Epithelial cell of prostate (primary cell): Measurements from ENCODE around the gene CDC42SE1.
A peak's percentile ranks its signal among the peaks of the same experiment; 100 is the strongest.

Experiments
- DNase-seq: peaks from one replicate; pipeline ENCODE4 v3.0.0-alpha.2; 2011; ENCODE audit warnings: low read depth, low spot score
- H3K27ac ChIP-seq: fragments of 450-650 bp; 2 replicates; pipeline ENCODE4 v1.5.1; 2017; ENCODE audit warnings: mild to moderate bottlenecking

Gene CDC42SE1

DNA sequence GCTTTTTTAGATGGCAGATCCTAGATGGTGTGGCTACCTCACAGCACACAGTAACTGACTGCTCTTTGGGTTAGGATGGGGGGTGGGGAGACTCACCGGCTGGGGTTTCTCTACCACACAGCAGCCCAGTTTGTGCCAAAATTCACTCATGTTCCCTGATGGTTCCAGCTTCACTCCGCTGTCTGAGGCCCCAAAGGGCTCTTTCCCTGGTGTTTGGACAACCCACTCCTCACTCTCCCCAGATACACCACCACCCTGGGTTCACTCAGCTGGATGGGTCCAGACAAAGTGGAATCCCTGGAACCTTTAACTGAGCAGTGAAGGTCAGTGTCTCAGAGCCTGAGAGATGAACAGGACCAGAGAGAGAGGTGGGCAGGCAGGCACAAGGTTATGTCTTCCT is 3.8 kb downstream of the CDC42SE1 start:
- no peak for DNase-seq
- peak overlapping the region; percentile 97 for H3K27ac ChIP-seq

DNA sequence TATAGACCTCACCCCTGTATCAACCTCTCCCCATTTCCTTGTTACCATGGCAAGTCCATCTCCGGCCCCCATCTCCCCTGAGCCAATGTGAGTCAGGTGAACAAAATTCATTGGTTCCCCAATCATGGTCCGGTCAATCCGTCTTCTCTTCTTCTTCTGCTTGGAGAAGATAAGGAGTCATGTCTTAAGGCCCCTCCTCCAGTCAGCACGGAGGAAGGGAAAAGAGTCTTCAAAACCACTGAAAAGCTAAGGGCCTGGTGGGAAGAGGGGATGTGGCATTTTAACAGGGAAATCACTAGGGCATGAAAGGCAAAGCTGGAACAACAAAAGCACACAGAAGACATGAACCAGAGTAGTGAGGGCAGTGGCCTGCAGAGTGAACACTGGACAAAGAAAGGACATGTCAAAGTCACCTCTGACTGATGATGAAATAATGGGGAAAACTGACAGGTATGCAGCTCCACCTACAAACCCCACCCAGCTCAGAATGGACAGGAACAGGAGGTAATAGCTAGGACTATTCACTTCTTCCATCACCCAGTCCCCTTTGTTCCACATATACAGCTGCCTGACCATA is 4.4 kb downstream of the CDC42SE1 start:
- no peak for DNase-seq
- H3K27ac ChIP-seq = peak overlapping the region; percentile 97

- H3K27ac ChIP-seq = peak overlapping the region; percentile 97
- no peak for DNase-seq
Observed at GRCh38 chr1:151051356-151052009, 7.9 kb downstream of the CDC42SE1 start.

- H3K27ac ChIP-seq = peak overlapping the region; percentile 97
- no peak for DNase-seq
Observed at GRCh38 chr1:151050051-151050688, 9.3 kb downstream of the CDC42SE1 start.

DNA sequence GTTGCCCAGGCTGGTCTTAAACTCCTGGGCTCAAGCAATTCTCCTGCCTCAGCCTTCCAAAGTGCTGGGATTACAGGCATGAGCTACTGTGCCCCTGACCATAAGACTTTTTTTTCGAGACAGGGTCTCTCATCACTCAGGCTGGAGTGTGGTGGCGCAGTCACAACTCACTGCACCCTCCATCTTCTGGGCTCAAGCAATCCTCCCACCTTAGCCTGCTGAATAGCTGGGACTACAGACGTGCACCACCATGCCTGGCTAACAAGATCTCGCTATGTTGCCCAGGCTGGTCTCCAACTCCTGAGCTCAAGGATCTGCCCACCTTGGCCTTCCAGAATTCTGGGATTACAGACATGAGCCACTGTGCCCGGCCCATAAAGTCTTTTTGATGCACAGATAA is 10.0 kb downstream of the CDC42SE1 start:
- DNase-seq = no peak
- peak overlapping the region; percentile 97 for H3K27ac ChIP-seq

- no peak for DNase-seq
- peak overlapping the region; percentile 97 for H3K27ac ChIP-seq
Observed at GRCh38 chr1:151048645-151049032, 10.8 kb downstream of the CDC42SE1 start.

- DNase-seq = no peak
- H3K27ac ChIP-seq = peak overlapping the region; percentile 97
Observed at GRCh38 chr1:151047925-151048644, 11.3 kb downstream of the CDC42SE1 start.

DNA sequence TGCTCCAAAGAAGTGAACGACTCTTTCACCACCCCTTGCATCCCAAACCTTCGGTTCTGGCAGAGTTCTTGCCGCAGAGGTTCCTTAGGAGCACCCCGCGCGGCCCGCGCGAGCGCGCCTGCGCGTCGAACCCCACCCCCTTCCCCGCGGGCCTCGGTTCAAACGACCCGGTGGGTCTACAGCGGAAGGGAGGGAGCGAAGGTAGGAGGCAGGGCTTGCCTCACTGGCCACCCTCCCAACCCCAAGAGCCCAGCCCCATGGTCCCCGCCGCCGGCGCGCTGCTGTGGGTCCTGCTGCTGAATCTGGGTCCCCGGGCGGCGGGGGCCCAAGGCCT is 11.9 kb downstream of the CDC42SE1 start, which contains the start of gene C1orf56:
Gene C1orf56, plus strand, starts transcription at position 161 of the 334 bp plus-strand sequence. Its CDS starts 97 bp downstream, at position 258.
- peak within 1 kb of the TSS; percentile 97 for H3K27ac ChIP-seq
- no peak for DNase-seq

DNA sequence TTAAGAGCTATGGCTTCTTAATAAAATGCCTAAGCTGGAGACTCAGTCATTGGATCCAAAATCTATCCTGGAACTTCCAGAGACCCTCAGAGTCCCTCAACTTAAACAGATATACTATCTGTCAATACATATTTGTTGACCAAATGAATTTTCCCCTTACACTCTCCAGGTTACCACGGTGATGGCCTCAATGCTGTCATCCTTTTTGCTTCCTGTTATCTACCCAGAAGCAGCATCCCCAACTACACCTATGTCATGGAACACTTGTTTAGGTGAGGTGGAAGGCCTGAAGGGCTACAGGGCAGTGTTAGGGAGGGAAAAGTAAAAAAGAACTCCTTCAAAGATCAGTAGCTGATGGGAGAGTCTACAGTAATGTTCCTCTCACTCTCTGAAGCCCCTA is 16.3 kb downstream of the CDC42SE1 start:
- no peak overlapping the region for H3K27ac ChIP-seq
- DNase-seq = no peak

DNA sequence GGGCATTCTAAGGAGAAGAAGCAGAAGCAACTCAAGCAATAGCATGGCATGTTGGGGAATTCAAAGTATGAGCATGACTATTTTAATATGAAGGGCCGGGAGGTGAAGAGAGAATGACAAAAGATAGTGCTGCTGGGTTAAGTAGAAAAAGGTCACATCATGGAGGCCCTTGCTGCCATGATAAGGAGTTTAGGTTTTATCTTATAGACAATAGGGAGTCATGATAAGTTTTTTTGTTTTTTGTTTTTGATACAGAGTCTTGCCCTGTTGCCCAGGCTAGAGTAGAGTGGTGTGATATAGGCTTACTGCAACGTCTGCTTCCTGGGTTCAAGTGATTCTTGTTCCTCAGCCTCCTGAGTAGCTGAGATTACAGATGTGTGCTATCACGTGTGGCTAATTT is 19.9 kb downstream of the CDC42SE1 start:
- DNase-seq = no peak
- no peak overlapping the region for H3K27ac ChIP-seq

DNA sequence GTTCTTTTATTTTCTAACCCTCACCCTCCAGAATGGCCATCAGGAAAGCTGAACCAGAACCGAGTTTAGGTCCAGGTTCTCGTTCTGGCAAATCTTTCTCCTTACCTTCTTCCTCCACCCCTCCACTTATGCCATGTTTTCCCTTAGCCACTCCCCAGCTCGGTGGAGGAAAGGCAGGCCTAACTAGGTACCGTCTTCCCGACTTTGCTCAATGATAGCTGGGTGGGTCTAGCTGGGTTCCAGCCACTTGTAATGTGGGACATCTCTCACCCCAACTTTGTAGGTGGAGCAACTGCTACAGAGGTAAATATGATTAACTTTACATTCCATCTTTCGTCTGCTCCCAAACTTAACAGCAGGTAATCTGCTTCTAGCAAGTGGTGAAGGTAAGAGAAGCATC is 22.4 kb downstream of the CDC42SE1 start:
- H3K27ac ChIP-seq = no peak overlapping the region
- DNase-seq = no peak

DNA sequence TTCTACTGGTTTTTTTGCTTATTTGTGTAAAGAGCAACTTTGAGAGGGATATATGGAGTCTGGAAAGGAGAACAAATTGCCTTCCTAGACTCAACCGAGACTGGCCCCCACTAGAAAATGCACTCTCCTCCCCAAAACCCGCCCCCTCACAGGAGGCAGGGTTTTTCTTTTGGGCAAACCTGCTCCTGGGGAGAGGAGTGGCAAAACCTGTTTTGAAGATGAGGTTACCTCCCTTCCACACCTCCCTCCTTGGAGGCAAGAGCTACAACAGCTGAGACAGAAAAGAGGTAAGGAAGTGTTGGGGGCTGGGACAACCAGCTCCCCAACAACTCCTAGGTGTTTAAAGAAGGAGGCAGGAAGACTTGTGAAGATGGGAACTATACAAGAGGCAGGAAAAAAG is 23.1 kb downstream of the CDC42SE1 start, which contains the start of gene BNIPL:
Gene BNIPL, plus strand, starts transcription at position 231 of the 400 bp plus-strand sequence. Its CDS starts 140 bp downstream, at position 371.
- H3K27ac ChIP-seq = no peak within 1 kb of the TSS
- no peak for DNase-seq

- DNase-seq = no peak
- H3K27ac ChIP-seq = no peak overlapping the region
Observed at GRCh38 chr1:151035167-151035566, 24.3 kb downstream of the CDC42SE1 start.

- H3K27ac ChIP-seq = no peak overlapping the region
- DNase-seq = no peak
Observed at GRCh38 chr1:151032164-151032563, 27.3 kb downstream of the CDC42SE1 start.

- H3K27ac ChIP-seq = no peak overlapping the region
- no peak for DNase-seq
Observed at GRCh38 chr1:151026460-151026859, 33.0 kb downstream of the CDC42SE1 start.

DNA sequence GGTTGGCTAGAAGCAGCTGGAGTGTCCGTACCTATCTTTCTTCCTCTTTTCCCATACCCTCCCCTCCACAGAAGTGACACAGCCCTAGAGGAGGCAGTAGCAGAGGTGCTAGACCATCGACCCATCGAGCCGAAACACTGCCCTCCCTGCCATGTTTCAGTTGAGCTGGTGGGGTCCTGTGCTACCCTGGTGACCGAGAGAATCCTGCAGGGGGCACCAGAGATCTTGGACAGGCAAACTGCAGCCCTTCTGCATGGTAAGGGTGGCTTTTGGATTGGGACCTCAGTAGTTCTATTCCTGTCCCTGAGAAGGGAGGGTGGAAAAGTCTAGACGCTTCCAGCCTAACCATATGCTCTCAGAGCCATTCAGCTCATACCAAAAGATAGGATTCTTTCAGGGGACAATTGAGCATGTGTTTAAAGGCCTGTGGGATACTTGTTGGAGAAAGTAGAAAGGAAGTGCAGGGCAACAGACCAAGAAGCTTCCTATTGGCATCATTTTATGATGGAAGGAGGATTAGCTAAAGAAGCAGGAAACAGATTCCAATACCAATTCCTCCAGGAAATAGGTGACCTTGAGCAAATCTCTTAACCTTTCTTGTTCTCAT is 34.8 kb downstream of the CDC42SE1 start:
- H3K27ac ChIP-seq = no peak overlapping the region
- no peak for DNase-seq

DNA sequence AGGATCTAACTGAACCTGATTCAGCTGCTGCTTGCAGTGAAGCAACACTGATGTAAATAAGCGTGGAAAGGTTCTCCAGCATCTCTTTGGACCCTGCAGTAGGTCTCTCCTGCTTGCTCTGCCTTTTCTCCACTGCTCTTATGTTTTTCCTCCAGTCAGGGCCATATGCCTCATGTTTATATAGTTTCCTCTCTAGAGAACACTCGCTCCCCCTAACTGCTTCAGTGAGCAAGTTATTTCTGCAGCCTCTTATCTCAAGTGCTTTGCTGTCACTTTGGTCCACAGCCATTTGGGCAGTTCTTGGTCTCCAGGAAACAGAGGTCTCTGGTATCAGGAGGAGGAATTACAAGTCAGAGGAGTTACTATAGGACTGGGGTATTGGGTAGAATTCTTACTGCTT is 45.9 kb downstream of the CDC42SE1 start:
- H3K27ac ChIP-seq = no peak overlapping the region
- no peak for DNase-seq

DNA sequence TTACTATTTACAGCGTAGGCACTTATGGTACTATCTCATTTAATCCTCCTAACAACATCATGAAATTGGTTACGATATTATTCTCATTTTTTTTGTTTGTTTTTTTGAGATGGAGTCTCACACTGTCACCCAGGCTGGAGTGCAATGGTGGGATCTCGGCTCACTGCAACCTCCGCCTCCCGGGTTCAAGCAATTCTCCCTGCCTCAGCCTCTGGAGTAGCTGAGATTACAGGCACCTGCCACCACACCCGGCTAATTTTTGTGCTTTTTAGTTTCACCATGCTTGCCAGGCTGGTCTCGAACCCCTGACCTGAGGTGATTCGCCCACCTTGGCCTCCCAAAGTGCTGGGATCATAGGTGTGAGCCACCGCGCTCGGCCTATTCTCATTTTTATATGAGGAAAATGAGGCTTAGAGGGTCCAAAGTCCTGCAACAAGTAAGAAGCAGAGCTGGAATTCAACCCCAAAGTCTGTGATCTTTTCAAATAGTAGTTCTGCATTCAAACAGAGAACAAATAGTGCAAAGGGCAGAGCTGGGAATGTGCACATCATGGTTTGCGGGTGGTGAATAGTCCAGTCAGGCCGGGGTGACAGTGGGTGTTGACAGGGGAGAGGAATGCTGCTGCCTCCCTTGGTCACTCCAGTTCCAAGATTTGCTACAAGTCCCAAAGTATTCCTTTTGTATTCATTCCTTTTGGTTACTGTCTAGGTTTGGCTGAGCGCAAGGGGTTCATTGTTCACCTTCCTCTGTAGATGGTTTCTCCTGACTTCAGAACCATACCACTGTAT is 46.5 kb downstream of the CDC42SE1 start:
- DNase-seq = no peak
- no peak overlapping the region for H3K27ac ChIP-seq

DNA sequence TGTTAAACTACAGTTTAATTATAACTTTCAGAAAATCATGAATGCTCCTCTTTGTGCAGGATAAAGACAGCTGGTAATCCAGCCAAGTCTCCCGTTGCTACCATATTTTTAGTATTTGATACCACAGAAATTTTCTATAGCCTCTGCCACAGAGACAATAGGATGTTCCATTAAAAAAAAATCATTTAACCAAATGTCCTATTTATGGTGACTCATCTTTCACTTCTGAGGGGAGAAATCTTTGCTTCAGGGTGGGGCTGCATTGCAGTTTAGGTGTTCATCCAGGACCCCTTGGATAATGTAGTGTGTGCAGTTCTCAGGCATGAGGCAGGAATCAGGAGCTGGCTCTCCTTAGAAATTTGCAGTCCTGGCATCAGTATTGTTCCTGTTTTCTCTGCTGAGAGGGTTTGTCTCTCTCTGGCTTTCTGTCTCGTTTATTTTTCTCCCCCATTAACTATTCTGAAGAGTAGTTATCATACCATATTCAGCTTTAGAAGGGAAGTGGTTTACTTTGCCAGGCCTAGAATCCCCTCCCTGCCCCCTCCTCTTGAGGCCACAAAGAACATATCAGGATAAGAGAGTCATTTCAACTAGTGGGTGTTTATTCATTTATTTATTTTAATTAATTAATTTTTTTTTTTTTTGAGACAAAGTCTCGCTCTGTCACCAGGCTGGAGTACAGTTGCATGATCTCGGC is 48.1 kb downstream of the CDC42SE1 start:
- DNase-seq = no peak
- H3K27ac ChIP-seq = no peak overlapping the region
